Ramos (cell line): ENCODE measurements around the gene EYA4.

Experiments
- in situ Hi-C: fragments of 300-500 bp; cut with MboI; formaldehyde crosslinking; loops from one replicate; pipeline ENCODE4 v1.14.3; 2022; ENCODE audit warnings: low sequenced_read_pairs; ENCODE audit not compliant: unreplicated experiment

Gene EYA4

DNA sequence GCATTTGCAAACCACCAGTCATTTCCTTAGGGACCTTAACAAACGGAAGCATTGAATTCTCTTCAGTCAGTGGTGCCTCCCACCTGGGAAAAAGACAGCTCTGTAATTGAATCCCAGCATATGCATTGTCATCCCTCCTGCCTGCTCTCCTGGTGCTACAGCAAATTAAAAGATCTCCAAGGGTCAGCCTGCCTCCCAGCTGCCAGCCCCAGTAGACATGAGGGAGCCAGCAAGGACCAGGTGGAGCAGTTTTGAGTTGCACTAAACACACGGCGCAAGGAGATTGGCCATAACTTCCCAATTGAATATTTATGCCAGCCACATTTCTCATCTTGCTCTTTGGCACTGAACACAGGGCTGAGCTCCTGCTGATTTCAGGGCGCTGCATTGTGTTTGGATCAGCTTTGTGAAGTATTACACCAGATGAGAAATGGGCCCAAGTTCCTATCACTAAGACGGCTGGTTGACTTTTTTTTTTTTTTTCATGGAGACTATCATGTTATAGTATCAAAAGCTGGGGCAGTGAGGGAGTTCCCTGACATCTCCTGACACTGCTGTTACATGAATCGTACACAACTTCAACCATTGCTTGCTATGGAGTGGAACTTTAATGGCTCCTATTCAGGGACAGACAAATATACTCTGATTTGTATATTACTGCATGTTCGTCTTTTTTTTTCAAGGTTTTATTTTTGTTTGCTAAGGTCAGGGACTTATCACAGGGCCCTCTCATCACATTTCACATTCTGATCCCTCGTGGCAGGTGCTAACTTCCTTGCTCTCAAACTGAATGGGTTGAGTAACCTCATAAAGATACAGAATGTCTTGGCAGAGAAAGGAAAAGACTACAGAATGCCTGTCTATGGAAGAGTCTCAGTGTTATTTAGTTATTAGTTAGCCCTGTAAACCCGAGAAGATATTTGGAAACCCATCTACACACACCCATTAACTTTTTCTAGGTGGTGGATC is 191.1 kb downstream of the EYA4 start:
- in situ Hi-C loops, result no loop called here

DNA sequence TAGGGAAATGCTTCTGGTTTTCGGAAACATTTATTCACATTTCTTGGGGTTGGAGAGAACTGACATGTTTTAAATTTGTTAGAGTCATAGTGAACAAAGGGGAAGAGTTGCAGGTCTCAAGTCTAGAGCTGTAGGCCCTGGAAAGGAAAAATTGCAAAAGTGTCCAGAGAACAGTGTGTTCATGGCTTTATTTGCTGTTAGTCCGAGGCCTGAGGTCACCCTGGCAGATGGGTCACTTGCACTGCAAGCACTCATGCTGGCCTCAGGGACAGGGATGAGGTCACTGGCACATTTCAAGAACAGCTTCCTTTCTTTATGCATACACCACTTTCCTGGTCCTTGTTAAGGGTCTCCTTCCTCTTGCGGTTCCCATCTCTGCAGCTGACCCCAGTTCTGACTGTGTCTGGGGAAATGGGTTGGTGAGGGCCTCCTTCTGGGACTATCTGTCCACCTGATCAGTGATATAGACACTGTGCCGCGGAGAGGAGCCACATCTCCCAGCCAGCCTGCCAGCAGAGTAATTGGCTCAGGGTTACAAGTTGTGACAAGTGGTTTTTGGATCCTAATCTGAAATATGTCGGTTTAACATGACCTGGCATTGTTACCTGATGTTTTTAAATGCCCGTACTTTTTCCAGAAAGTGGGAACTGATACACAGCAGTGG is 194.0 kb downstream of the EYA4 start:
- in situ Hi-C loops, result no loop called here

- in situ Hi-C loops, result no loop called here
Observed at GRCh38 chr6:133436652-133437051, 195.5 kb downstream of the EYA4 start.

DNA sequence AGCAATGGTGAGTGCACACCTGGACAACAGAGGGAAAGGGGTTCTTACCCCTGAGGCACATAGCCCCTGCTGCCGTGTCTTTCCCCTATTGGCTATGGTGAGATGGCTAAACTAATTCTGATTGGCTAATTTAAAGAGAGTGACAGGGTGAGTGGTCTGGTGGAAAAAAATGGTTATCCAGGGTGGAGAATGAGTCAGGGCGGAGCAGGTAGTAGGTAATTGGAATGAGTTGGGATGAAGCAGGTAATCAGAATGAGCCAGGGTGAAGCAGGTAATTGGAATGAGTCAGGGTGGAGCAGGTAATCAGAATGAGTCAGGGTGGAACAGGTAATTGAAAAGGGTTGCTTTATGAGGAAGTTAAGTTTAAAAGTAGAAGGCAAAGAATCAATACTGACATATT is 200.3 kb downstream of the EYA4 start:
- in situ Hi-C loops, result no loop called here

GRCh38 chr6:133446789-133447188 is 205.6 kb downstream of the EYA4 start:
- in situ Hi-C loops, result no loop called here

DNA sequence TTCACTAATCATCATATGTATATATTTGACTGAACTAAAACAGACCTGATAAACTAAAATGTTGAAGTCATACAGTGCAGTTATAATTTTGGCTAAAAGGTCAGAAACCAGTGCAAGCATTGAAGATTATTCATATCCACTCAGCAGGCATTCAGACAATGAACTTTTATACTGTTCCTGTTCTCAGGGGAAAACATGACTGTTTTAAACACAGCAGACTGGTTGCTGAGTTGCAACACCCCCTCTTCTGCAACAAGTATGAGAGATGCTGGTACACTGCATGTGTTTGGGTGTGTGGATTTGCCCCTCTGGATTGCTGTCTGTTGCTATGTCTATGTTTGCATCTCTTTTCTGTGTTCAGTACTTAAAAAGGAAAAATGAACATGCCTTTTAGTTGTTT is 206.8 kb downstream of the EYA4 start:
- in situ Hi-C loops, result no loop called here

- in situ Hi-C loops, result no loop called here
Observed at GRCh38 chr6:133456439-133456838, 215.3 kb downstream of the EYA4 start.

DNA sequence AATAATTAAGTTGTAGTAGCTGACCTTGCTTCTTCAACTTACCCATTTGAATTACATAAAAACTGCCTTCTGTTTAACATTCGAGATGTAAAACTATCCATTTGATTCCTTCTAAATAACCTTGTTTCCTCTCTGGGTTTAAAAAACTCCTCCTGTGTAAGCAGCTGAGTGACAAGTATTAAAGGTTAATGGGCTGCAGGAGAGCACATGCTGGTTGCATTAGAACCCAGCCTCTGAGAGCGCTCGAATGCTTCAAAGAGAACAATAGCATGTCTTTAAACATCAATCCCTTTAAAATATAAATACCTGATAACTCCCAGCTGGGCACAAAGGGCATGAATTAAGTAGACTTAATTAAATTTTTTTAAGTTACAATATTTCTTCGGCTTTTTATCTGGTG is 215.8 kb downstream of the EYA4 start:
- in situ Hi-C loops, result no loop called here

DNA sequence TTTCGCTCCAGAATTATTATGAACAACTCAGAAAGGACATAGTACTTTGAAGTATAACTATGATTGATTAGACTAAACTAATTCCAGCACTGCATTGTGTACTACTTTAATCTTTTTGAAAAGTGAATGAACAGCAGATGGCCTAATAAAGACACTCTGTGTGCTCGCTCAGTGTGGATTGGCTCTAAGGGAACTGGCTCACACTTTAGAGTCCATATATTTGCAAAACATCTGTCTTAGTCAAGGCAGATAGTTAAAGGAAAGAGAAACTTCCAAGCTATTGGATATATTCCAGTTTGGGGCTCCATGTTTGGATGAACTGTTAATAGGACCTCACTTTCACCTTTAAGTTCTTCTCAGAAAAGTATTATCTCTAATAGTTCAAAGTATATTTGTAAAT is 218.9 kb downstream of the EYA4 start:
- in situ Hi-C loops, result no loop called here

DNA sequence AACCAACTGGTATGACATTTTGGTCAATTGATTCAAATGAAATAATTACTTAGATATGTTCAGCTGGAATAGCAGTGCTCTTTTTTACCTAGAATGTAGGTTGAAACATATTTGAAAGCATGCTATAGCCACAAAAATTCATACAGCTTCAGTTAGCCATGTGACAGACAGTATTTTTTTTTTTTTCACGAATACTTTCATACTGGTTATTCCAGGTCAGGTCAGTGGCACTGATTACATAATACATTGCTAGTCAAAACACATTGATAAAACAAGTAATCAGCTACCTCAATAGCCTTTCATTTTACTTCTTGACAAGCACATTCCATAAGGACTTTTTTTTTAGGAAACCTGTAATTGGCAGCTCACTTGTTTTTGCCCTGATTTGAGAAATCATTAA is 222.6 kb downstream of the EYA4 start:
- in situ Hi-C loops, result no loop called here

DNA sequence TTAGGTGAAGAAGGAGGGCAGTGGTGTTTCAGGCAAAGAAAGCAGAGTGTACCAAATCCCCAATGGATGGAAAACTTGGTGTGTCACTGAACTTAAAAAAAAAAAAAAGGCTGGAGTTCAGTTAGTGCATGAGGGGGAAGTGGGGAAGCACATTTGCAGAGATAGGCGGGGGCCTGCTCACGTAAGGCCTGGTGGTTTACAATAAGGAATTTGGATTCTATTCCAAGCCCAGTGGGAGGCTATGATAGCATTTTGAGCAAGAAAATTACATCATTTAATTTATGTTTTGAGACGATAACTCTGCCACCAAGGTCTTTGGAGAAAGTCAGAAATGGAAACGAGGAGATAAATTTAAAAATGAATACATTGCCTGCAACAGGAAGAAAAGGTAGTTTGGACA is 225.5 kb downstream of the EYA4 start:
- in situ Hi-C loops, result no loop called here

DNA sequence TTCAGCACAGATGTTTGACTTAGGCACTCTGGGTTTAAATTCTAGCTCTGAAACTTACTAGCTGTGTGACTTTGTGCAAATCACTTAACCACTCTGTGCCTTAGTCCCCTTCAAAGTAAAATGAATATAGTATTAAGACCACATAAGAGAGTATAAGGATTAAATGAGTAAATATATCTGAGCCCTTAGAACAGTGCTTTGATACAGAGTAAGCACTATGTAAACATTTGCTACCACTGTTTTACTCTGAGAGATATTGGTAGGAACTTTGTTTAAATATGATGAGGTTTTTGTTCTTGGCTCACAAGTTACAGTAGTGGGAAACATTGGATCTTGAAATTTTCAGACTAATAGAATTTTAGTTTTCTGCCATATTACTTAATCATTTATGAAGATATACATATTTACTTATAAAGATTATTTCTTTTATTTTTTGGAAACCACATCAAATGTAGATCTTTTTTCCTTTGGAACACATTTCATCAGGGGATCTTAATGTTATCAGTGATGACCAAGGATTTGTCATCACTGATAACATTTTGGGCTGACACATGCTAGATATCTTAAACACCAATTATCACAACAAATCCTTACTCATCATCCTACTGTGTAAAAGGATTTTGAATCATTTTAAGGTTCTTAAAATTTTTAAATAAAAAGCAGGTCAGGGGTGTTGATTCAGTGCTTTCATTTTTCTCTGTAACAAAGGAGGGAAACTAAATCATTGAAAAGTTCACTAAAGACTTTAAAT is 226.2 kb downstream of the EYA4 start:
- in situ Hi-C loops, result no loop called here

DNA sequence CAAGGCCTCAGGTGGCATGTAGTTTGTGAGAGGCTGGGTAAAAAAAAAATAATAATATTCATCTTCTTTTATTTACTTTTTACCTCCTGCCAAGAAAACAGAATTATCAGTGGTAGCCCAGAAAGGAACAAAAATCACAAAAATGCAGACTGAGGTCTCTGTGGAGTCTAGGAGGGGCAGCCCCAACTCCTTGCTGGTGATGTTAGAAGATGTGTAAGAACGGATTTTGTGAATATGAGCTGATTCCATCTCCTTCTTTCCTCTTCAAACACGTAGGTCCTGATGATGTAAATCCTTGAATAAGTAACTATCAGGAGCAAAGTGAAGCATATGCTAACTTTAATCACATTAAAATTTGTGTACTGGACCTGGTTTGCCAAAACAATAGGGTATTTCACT is 226.8 kb downstream of the EYA4 start:
- in situ Hi-C loops, result no loop called here

DNA sequence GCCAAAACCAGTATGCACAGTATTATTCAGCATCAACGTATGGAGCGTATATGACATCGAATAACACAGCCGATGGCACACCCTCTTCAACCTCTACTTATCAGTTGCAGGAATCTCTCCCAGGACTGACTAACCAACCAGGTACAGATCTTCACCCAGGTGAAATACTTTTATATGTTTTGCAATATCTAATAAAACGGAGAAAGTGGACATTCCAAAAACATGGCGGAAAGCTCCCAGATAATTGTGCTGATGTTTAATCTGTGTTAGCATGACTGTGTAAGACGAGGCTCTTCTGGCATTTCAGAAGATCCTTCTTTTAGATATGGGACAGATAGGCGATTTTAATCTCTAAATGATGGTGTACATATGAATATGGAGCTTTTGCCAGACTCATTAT is 227.4 kb downstream of the EYA4 start:
- in situ Hi-C loops, result no loop called here

DNA sequence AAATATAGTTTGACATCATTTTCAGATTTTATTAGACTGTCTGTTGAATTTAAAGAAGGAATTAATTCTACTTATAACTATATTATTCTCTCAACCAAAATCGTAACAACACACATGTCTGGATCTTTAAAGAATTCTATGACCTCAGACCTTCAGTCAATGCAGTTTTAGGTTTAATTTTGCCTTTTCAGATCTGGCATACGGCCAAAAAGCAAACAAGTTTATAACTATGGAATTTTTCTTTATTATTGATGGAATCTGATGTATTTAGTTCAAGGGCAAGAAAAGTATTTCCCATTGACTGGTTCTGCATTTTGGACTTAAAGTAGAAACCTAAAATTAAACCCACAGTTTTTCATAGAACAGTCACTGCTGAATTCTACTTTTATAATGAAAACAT is 233.4 kb downstream of the EYA4 start:
- in situ Hi-C loops, result no loop called here

DNA sequence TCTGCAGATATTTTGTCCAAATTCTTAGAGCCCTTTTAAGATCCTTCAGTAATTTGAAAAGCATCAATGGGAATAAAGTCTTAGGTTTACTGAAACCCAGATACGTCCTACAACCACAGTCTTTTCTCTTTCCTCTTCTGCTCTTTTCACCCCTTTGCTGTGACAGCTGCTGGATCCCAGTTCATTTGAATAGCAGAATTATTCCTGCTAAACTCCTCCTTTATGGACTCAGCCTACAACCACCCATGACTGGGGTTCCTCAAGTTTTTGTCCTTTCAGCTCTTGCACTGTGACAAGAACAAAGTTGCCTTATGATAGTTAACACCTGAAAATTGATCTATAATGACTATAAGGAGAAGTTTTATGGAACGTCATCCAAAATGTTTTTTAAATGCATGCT is 237.5 kb downstream of the EYA4 start:
- in situ Hi-C loops, result no loop called here

DNA sequence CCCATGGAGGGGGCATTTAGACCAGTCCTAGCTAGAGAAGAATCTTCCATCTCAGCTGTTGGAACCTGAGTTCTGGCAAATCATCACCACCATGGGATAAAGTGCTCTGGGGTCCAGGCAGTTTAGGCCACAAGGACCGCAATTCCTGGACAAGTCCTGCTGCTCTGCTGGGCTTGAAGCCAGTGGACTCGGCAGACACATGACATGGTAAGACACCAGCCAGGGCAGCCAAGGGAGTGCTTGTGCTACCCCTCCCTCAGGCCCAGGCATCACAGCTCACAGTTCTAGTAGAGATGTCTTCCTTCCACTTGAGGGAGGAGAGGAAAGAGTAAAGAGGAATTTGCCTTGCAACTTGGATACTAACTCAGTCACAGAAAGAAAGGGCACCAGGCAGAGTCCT is 246.0 kb downstream of the EYA4 start:
- in situ Hi-C loops, result no loop called here

GRCh38 chr6:133495205-133495903 is 254.2 kb downstream of the EYA4 start:
- in situ Hi-C loops, result no loop called here

DNA sequence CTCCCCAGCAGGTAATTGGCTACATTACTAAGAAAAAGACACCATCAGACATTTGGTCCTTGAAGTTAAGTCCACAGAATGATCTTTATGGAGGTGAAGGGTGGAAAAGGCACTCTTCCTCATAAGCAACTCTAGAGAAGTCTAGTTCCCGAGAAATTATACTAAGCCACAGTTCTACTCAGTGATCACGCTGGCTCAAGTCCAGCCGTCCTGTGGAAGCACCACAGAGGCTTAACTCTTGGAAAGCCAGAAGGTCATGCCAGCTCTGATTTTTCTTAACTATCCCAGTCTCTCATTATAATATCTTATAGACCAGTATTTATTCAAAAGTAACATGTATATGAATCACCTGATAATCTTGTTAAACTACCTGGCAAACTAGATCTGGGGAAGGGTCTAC is 258.5 kb downstream of the EYA4 start:
- in situ Hi-C loops, result no loop called here

DNA sequence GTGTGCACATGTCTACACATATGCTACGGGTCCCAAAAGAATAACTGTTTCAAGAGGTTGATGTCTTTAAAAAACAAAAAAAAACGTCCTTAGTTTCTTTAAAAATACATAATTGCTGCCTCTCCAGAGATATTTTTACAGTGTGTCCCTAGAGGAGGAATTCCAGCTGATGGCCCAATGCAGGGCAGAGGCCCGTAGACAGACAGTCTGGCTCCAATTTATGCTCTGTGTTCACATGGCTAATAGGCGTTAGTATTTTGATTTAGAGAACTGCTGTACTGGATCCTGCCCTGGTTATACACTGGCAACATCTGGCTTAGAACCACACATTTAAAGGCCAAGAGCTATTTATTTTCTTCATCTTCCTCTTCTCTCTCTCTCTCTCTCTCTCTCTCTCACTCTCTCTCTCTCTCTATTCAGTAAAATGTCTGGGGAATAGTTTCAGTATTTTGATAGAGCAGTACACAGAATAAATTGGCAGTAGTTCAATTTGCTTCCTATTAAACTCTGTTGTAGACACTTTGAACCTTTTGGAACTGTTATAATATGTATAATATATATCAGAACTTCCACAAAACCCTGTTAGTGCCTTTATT is 260.6 kb downstream of the EYA4 start:
- in situ Hi-C loops, result no loop called here
